Skeletal muscle satellite cell (primary cell): Measurements from ENCODE around the gene LCOR. TPM values are rescaled to one million over a fixed set of nuclear protein-coding genes. Genes with fewer than 3 reads are reported as not detected.
"Not testable (repeated sequence)": the region's sequence is repeated elsewhere in the genome, so short reads cannot be mapped to it uniquely, and the experiment has no call there.

Experiments used
- H3K27me3 ChIP-seq: 2 replicates; pipeline ENCODE4 v1.7.0; 2013; ENCODE audit warnings: low read length; ENCODE audit not compliant: control insufficient read depth, insufficient read depth
- H3K36me3 ChIP-seq: 2 replicates; pipeline ENCODE4 v1.7.0; 2013; ENCODE audit warnings: mild to moderate bottlenecking, control low read depth, low read length; ENCODE audit not compliant: insufficient read depth
- H3K4me1 ChIP-seq: 2 replicates; pipeline ENCODE4 v1.7.0; 2013; ENCODE audit warnings: low read length; ENCODE audit not compliant: control insufficient read depth, insufficient read depth
- H3K4me2 ChIP-seq: 2 replicates; pipeline ENCODE4 v1.7.0; 2013; ENCODE audit warnings: mild to moderate bottlenecking, low read length
- H3K4me3 ChIP-seq: 2 replicates; pipeline ENCODE4 v1.7.0; 2013; ENCODE audit warnings: low read length
- H3K9ac ChIP-seq: 2 replicates; pipeline ENCODE4 v1.7.0; 2013; ENCODE audit warnings: mild to moderate bottlenecking, low read depth, low read length, moderate library complexity
- H3K9me3 ChIP-seq: replicated peaks from 2 replicates; pipeline ENCODE4 v1.7.0; 2013; ENCODE audit warnings: mild to moderate bottlenecking, control low read depth, low read length
- total RNA-seq: library from RNA; depleted of rRNA; stranded (reverse); fragments of >200 nt; gene quantifications from 2 replicates; pipeline ENCODE4 v1.2.3, GENCODE V29; 2012; rRNA removed

Gene LCOR
- total RNA-seq: 14.7 and 31.5 TPM in 2 replicates

DNA sequence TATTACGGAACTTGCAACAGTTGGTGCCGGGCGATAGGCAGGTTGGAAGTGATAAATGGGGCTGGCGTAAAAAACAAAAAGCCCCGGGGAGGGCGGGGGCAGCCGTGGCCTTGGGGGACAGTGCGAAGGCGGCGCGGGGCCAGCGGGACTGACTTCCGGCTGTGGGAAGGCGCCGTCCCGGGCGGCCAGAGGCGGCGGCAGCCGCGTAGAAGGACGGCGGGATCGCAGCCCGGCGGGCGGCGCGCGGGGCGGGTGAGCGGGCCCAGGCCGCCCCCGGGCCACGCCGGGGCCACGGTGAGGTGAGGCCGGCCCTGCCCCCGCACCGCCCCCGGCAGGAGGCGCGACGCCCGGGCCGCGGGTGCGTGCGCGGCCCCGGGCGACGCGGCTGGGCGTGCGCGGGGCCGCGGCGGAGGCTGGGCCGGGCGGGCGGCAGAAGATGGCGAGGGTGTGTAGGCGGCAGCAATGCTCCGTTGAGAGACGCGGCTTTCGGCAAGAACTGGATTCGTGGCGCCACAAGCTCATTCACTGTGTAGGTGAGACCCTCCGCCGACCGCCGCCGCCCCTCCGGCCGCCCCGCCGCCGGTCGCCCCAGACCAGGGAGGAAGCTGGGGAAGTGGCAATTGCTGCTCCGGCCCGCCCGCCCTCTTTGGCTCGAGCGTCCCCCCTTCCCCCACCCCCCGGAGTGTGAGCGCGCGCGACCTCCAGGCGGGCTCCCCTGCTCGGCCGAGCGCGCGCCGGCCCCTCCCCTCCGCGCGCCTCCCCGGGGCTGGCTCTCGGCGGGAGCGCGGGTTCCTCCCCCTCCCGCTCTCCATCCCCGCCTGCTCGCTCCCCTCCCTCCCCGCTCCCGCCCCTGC, at the start of gene LCOR:
Gene LCOR (plus strand): TSS at position 432 of the 854 bp plus-strand sequence. CDS start 116,760 bp downstream, outside the sequence.
- Histone ChIP-seq H3K4me1 (peaks cover 35% of the 10 kb centered on the region), H3K27me3 (no peaks in the 10 kb centered on the region), H3K9me3 (no peaks in the 10 kb centered on the region), H3K36me3 (no peaks in the 10 kb centered on the region), H3K4me3 (peak within 1 kb of the TSS; percentile 85), H3K9ac (peak within 1 kb of the TSS; percentile 89), H3K4me2 (peak within 1 kb of the TSS; percentile 98)

DNA sequence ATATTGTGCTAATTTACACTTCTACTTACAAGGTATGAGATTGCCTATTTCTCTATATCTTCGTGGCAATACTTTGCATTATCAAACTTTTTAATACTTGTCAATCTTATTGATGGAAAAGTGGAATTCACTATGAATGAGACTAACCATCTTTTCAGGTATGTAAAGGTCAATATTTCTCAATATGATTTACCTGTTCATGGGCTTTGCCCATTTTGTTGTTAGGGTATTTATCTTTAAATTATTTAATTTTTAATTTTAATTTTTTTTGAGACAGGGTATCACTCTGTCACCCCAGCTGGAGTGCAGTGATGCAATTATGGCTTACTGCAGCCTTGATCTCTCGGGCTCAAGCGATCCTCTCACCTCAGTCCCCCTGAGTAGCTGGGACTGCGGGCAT, 47.8 kb upstream of the LCOR start:
- Histone ChIP-seq H3K4me1 (no peaks in the 10 kb centered on the region), H3K27me3 (no peaks in the 10 kb centered on the region)

DNA sequence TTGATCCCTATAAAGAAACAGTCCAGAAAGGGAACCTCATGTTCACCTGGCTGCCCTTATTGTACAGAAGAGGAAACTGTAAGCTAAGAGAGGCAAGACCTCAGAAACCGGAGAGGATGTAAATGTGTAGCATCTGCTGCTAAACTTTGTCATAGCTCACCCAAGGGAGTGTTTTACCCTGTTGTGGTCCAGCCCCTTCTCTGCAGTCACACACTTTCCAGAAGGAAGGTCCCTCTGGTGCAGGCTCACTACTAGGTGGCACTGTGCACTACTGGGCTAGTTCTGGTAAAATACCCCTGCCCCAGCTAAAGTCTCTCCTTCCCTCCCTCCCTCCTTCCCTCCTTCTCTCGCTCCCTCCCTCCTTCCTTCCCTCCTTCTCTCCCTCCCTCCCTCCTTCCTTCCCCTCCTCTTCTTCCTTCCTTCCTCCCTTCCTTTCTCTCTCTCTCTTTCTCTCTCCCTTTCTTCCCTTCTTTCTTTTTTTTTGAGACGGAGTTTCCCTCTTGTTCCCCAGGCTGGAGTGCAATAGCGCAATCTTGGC, 42.5 kb upstream of the LCOR start:
- Histone ChIP-seq H3K36me3 (no peaks in the 10 kb centered on the region), H3K4me1 (no peaks in the 10 kb centered on the region)

More for the DNA sequence above, 47.8 kb upstream of the LCOR start:
- Histone ChIP-seq H3K9ac (no peak overlapping the region), H3K9me3 (no peaks in the 10 kb centered on the region), H3K4me3 (no peak overlapping the region), H3K36me3 (no peaks in the 10 kb centered on the region), H3K4me2 (no peak overlapping the region)

DNA sequence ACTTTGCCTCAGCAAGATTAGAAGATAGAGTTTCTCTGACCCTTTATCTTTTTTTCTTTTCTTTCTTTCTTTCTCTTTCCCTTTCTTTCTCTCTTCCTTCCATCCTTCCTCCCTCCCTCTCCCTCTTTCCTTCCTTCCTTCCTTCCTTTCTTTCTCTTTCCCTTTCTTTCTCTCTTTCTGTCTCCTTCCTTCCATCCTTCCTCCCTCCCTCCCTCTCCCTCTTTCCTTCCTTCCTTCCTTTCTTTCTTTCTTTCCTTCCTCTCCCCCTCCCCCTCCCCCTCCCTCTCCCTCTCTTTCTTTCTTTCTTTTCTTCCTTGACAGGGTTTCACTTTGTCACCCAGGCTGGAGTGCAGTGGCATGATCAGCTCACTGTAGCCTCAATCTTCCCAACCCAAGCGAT, 40.2 kb upstream of the LCOR start:
- H3K36me3 ChIP-seq: no peaks in the 10 kb centered on the region
- H3K9me3 ChIP-seq: no peaks in the 10 kb centered on the region
- H3K4me3 ChIP-seq: no peak overlapping the region
- H3K4me1 ChIP-seq: no peaks in the 10 kb centered on the region
- H3K27me3 ChIP-seq: peaks cover 11% of the 10 kb centered on the region
- no peak overlapping the region for H3K4me2 ChIP-seq
- H3K9ac ChIP-seq: no peak overlapping the region

More for the DNA sequence above, 42.5 kb upstream of the LCOR start:
- peaks cover 11% of the 10 kb centered on the region for H3K27me3 ChIP-seq
- no peak overlapping the region for H3K4me3 ChIP-seq
- no peaks in the 10 kb centered on the region for H3K9me3 ChIP-seq
- no peak overlapping the region for H3K9ac ChIP-seq
- no peak overlapping the region for H3K4me2 ChIP-seq

DNA sequence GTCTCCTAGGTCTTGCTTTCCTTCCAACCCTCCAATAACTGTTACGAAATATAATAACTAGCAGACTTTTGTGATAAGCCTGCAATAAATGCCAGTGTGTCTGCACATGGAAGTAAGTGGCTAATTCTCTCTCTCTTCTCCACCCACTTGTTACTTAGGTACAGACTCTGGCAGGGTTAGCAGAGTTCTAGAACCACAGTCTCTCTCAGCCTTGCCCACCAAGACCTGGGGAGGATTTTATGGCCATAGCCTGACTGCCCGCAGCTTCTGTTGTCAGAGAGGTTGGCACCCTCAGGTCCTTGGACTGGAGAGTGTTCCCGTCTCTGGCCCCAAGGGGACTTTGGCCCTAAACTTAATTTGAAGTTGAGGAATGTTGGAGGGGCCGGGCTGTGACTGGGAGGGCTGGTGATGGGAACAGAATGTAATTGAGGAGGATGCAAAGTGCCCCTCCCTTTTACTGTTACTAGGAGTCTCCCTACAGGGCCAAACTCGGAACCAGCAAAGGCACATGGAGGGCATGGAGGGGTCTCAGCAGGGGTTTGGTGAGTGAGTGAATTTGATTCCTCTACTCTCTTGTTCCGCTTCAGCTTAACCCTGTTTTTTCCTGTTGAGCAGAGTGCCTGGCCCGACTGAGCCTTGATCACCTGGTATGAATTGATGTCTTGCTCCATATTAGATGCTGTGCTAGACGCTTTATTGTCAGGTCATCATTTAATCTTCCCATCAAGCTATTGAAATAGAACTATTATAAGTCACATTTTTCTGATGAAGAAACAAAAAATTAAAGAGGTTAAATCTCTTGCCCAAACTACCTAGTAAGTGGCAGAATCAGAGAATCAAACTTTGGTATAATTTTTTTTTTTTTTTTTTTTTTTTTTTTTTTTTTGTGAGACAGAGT, 37.0 kb upstream of the LCOR start:
- no peak overlapping the region for H3K9ac ChIP-seq
- no peak overlapping the region for H3K4me3 ChIP-seq
- H3K4me1 ChIP-seq: no peaks in the 10 kb centered on the region
- no peaks in the 10 kb centered on the region for H3K36me3 ChIP-seq
- H3K4me2 ChIP-seq: no peak overlapping the region
- H3K27me3 ChIP-seq: peaks cover 7% of the 10 kb centered on the region
- H3K9me3 ChIP-seq: no peaks in the 10 kb centered on the region

DNA sequence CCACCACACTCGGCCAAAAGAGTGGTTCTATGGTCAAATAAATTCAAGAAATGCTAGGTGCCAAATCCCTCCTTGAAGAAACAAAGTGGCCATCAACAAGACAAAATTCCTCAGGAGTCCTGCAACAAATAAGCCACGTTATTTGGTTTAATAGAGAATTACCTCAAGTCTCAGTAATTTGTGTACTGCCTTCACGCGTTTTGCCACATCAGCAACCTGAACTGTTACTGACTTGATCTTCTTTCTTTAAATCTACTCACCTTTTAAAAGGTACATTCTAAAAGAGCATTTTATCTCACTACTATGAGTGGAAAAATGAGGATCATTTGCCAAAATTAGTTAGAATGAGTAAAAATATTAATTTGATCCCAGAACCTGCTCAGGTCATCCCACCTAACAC, 34.6 kb upstream of the LCOR start:
- H3K9me3 ChIP-seq: no peaks in the 10 kb centered on the region

DNA sequence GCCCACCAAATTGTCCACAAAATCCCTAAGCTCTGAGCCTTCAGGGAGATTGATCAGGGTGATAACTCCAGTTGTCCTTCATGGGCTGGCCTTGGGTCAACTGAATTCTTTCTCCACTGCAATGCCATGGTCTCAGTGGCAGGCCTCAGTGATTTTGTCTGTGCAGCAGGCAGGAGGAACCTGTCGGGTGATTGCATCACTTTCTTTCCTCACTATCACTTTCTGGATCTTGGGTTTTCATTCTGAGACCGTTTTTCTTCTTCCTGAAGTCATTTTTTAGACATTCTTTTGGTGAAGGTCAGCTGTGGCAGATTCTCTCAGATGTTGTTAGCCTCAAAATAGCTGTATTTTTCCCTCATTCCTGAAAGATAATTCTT, 28.8 kb upstream of the LCOR start:
- Histone ChIP-seq H3K36me3 (no peaks in the 10 kb centered on the region), H3K9ac (no peak overlapping the region), H3K4me2 (no peak overlapping the region), H3K4me3 (no peak overlapping the region), H3K4me1 (no peaks in the 10 kb centered on the region), H3K9me3 (peaks cover 4% of the 10 kb centered on the region), H3K27me3 (no peaks in the 10 kb centered on the region)

More for the DNA sequence above, 34.6 kb upstream of the LCOR start:
- Histone ChIP-seq H3K4me3 (no peak overlapping the region), H3K9ac (no peak overlapping the region), H3K4me2 (no peak overlapping the region), H3K27me3 (no peaks in the 10 kb centered on the region), H3K36me3 (no peaks in the 10 kb centered on the region), H3K4me1 (no peaks in the 10 kb centered on the region)

- H3K9ac ChIP-seq: no peak overlapping the region
- H3K27me3 ChIP-seq: no peaks in the 10 kb centered on the region
- no peaks in the 10 kb centered on the region for H3K36me3 ChIP-seq
- peaks cover 13% of the 10 kb centered on the region for H3K4me1 ChIP-seq
- no peak overlapping the region for H3K4me2 ChIP-seq
- no peaks in the 10 kb centered on the region for H3K9me3 ChIP-seq
- H3K4me3 ChIP-seq: no peak overlapping the region
Measured at GRCh38 chr10:96814264-96814663, 17.8 kb upstream of the LCOR start.

GRCh38 chr10:96818971-96819370, 13.1 kb upstream of the LCOR start:
- H3K9ac ChIP-seq, H3K27me3 ChIP-seq, H3K4me3 ChIP-seq, H3K36me3 ChIP-seq, H3K4me2 ChIP-seq, H3K9me3 ChIP-seq, H3K4me1 ChIP-seq: not testable (repeated sequence)

GRCh38 chr10:96820765-96821164, 11.3 kb upstream of the LCOR start:
- Histone ChIP-seq H3K4me2 (no peak overlapping the region), H3K4me1 (no peaks in the 10 kb centered on the region), H3K9me3 (no peaks in the 10 kb centered on the region), H3K4me3 (no peak overlapping the region), H3K27me3 (no peaks in the 10 kb centered on the region), H3K9ac (no peak overlapping the region), H3K36me3 (no peaks in the 10 kb centered on the region)

- H3K4me3 ChIP-seq: no peak overlapping the region
- H3K4me1 ChIP-seq: peaks cover 3% of the 10 kb centered on the region
- H3K9ac ChIP-seq: no peak overlapping the region
- H3K27me3 ChIP-seq: no peaks in the 10 kb centered on the region
- no peaks in the 10 kb centered on the region for H3K9me3 ChIP-seq
- H3K36me3 ChIP-seq: no peaks in the 10 kb centered on the region
- H3K4me2 ChIP-seq: no peak overlapping the region
Measured at GRCh38 chr10:96826438-96826837, 5.7 kb upstream of the LCOR start.
